ENCODE measurements around the gene IFNK.

The IFNK gene

DNA sequence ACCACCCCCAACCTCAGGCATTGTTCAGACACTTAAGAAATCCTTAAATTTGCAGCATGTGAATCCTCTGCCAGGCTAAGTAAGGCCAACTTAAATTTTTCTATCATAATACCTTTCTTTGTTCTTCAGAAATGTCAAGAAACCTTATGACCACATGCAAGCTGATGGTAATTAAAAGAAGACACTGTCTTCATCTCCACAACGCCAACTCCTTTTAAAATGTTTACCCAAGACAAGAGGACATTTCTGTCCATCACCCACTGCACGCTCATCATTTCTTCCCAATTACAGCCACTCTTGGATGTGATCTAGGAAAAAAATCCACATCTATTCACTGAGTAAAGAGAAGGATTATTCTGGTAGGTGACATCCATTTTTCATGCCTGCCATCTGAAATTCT is 6.1 kb upstream of the IFNK start:
- Histone ChIP-seq H2BK5ac (ENCODE audit: low read length) (no peak overlapping the region), H2AFZ (ENCODE audit: low read length) (no peak overlapping the region), H2BK12ac (ENCODE audit: low read length) (no peak overlapping the region), H3K9me3 (replicated peaks in 1 of 2; ENCODE audit: control insufficient read depth in 2 of 2, insufficient read depth in 1 of 2, low read depth in 1 of 2, low read length in 2 of 2) (peaks cover 0 to 5% of the 10 kb centered on the region in 2 donors), H3K27me3 (ENCODE audit: control insufficient read depth in 3 of 3, insufficient read depth in 3 of 3, low read depth in 1 of 3, low read length in 3 of 3) (no peaks in the 10 kb centered on the region), H2BK120ac (ENCODE audit: low read depth, low read length) (no peak overlapping the region), H3K4ac (ENCODE audit: low read length) (no peak overlapping the region), H3K14ac (ENCODE audit: low read length) (no peak overlapping the region), H3K27ac (replicated peaks; ENCODE audit: low read length) (no peak overlapping the region), H3K9ac (ENCODE audit: low read depth, low read length, poor library complexity) (no peak overlapping the region), H2BK15ac (ENCODE audit: low read length) (no peak overlapping the region), H3K4me1 (ENCODE audit: control insufficient read depth in 2 of 2, insufficient read depth in 1 of 2, low read depth in 1 of 2, low read length in 2 of 2) (no peaks in the 10 kb centered on the region), H3K79me1 (ENCODE audit: low read depth, low read length) (no peaks in the 10 kb centered on the region), H3K18ac (ENCODE audit: low read length) (no peak overlapping the region), H4K91ac (ENCODE audit: low read depth, low read length, poor library complexity) (no peak overlapping the region), H3K4me2 (ENCODE audit: insufficient read depth, low read length, poor library complexity, severe bottlenecking) (no peak overlapping the region), H3K23ac (ENCODE audit: low read depth, low read length, poor library complexity) (no peak overlapping the region), H3K36me3 (replicated peaks in 1 of 2; ENCODE audit: control insufficient read depth in 2 of 2, insufficient read depth in 2 of 2, low read length in 2 of 2) (peaks cover 2 to 18% of the 10 kb centered on the region in 2 donors), H3K4me3 (ENCODE audit: low read length in 2 of 2) (no peak overlapping the region), H4K8ac (ENCODE audit: low read depth, low read length) (no peak overlapping the region), H2AK5ac (ENCODE audit: low read depth, low read length) (no peak overlapping the region)
- DNase-seq (ENCODE audit: low spot score), result no peak
- no CpG with 5 or more reads among the region's 2 CpGs for WGBS, 2 donors (ENCODE audit: extremely low coverage in 2 of 2, insufficient read length in 2 of 2, insufficient replicate concordance in 1 of 2)

GRCh38 chr9:27518809-27519208 is 5.3 kb upstream of the IFNK start:
- H2BK5ac ChIP-seq (ENCODE audit: low read length), result no peak overlapping the region
- no peak overlapping the region for H4K8ac ChIP-seq (ENCODE audit: low read depth, low read length)
- no peak overlapping the region for H4K91ac ChIP-seq (ENCODE audit: low read depth, low read length, poor library complexity)
- DNase-seq (ENCODE audit: low spot score), result no peak
- H2AFZ ChIP-seq (ENCODE audit: low read length), result no peak overlapping the region
- H3K14ac ChIP-seq (ENCODE audit: low read length), result no peak overlapping the region
- peaks cover 2 to 22% of the 10 kb centered on the region in 2 donors for H3K36me3 ChIP-seq (replicated peaks in 1 of 2; ENCODE audit: control insufficient read depth in 2 of 2, insufficient read depth in 2 of 2, low read length in 2 of 2)
- H2AK5ac ChIP-seq (ENCODE audit: low read depth, low read length), result no peak overlapping the region
- H3K18ac ChIP-seq (ENCODE audit: low read length), result no peak overlapping the region
- H3K9me3 ChIP-seq (replicated peaks in 1 of 2; ENCODE audit: control insufficient read depth in 2 of 2, insufficient read depth in 1 of 2, low read depth in 1 of 2, low read length in 2 of 2), result peaks cover 0 to 5% of the 10 kb centered on the region in 2 donors
- H3K4me1 ChIP-seq (ENCODE audit: control insufficient read depth in 2 of 2, insufficient read depth in 1 of 2, low read depth in 1 of 2, low read length in 2 of 2), result no peaks in the 10 kb centered on the region
- H3K27ac ChIP-seq (replicated peaks; ENCODE audit: low read length), result no peak overlapping the region
- H3K27me3 ChIP-seq (ENCODE audit: control insufficient read depth in 3 of 3, insufficient read depth in 3 of 3, low read depth in 1 of 3, low read length in 3 of 3), result no peaks in the 10 kb centered on the region
- no peak overlapping the region for H3K4me2 ChIP-seq (ENCODE audit: insufficient read depth, low read length, poor library complexity, severe bottlenecking)
- H2BK15ac ChIP-seq (ENCODE audit: low read length), result no peak overlapping the region
- WGBS, 2 donors (ENCODE audit: extremely low coverage in 2 of 2, insufficient read length in 2 of 2, insufficient replicate concordance in 1 of 2), result no CpG with 5 or more reads among the region's 4 CpGs
- H3K4ac ChIP-seq (ENCODE audit: low read length), result no peak overlapping the region
- H3K79me1 ChIP-seq (ENCODE audit: low read depth, low read length), result no peaks in the 10 kb centered on the region
- H3K9ac ChIP-seq (ENCODE audit: low read depth, low read length, poor library complexity), result no peak overlapping the region
- H3K23ac ChIP-seq (ENCODE audit: low read depth, low read length, poor library complexity), result no peak overlapping the region
- no peak overlapping the region for H2BK120ac ChIP-seq (ENCODE audit: low read depth, low read length)
- H2BK12ac ChIP-seq (ENCODE audit: low read length), result no peak overlapping the region
- H3K4me3 ChIP-seq (ENCODE audit: low read length in 2 of 2), result no peak overlapping the region

- Histone ChIP-seq H2BK12ac (ENCODE audit: low read length) (no peak overlapping the region), H3K18ac (ENCODE audit: low read length) (no peak overlapping the region), H3K4me3 (ENCODE audit: low read length in 2 of 2) (no peak overlapping the region), H3K27ac (replicated peaks; ENCODE audit: low read length) (no peak overlapping the region), H2BK5ac (ENCODE audit: low read length) (no peak overlapping the region), H3K9me3 (replicated peaks in 1 of 2; ENCODE audit: control insufficient read depth in 2 of 2, insufficient read depth in 1 of 2, low read depth in 1 of 2, low read length in 2 of 2) (peaks cover 0 to 5% of the 10 kb centered on the region in 2 donors), H2AFZ (ENCODE audit: low read length) (no peak overlapping the region), H3K4me1 (ENCODE audit: control insufficient read depth in 2 of 2, insufficient read depth in 1 of 2, low read depth in 1 of 2, low read length in 2 of 2) (no peaks in the 10 kb centered on the region), H4K91ac (ENCODE audit: low read depth, low read length, poor library complexity) (no peak overlapping the region), H3K14ac (ENCODE audit: low read length) (no peak overlapping the region), H3K4ac (ENCODE audit: low read length) (no peak overlapping the region), H3K79me1 (ENCODE audit: low read depth, low read length) (no peaks in the 10 kb centered on the region), H3K36me3 (replicated peaks in 1 of 2; ENCODE audit: control insufficient read depth in 2 of 2, insufficient read depth in 2 of 2, low read length in 2 of 2) (peaks cover 2 to 29% of the 10 kb centered on the region in 2 donors), H2BK15ac (ENCODE audit: low read length) (no peak overlapping the region), H3K27me3 (ENCODE audit: control insufficient read depth in 3 of 3, insufficient read depth in 3 of 3, low read depth in 1 of 3, low read length in 3 of 3) (no peaks in the 10 kb centered on the region), H4K8ac (ENCODE audit: low read depth, low read length) (no peak overlapping the region), H3K4me2 (ENCODE audit: insufficient read depth, low read length, poor library complexity, severe bottlenecking) (no peak overlapping the region), H2AK5ac (ENCODE audit: low read depth, low read length) (no peak overlapping the region), H3K9ac (ENCODE audit: low read depth, low read length, poor library complexity) (no peak overlapping the region), H3K23ac (ENCODE audit: low read depth, low read length, poor library complexity) (no peak overlapping the region), H2BK120ac (ENCODE audit: low read depth, low read length) (no peak overlapping the region)
- no CpG with 5 or more reads among the region's 10 CpGs for WGBS, 2 donors (ENCODE audit: extremely low coverage in 2 of 2, insufficient read length in 2 of 2, insufficient replicate concordance in 1 of 2)
- DNase-seq (ENCODE audit: low spot score), result no peak
These were observed 4.3 kb upstream of the IFNK start for GRCh38 chr9:27519466-27520465.

- WGBS, 2 donors (ENCODE audit: extremely low coverage in 2 of 2, insufficient read length in 2 of 2, insufficient replicate concordance in 1 of 2), result no CpG with 5 or more reads among the region's 4 CpGs
- Histone ChIP-seq H3K4me2 (ENCODE audit: insufficient read depth, low read length, poor library complexity, severe bottlenecking) (no peak overlapping the region), H3K18ac (ENCODE audit: low read length) (no peak overlapping the region), H3K27ac (replicated peaks; ENCODE audit: low read length) (no peak overlapping the region), H2AK5ac (ENCODE audit: low read depth, low read length) (no peak overlapping the region), H3K4ac (ENCODE audit: low read length) (no peak overlapping the region), H2BK15ac (ENCODE audit: low read length) (no peak overlapping the region), H2BK12ac (ENCODE audit: low read length) (no peak overlapping the region), H2BK5ac (ENCODE audit: low read length) (no peak overlapping the region), H4K8ac (ENCODE audit: low read depth, low read length) (no peak overlapping the region), H3K27me3 (ENCODE audit: control insufficient read depth in 3 of 3, insufficient read depth in 3 of 3, low read depth in 1 of 3, low read length in 3 of 3) (no peaks in the 10 kb centered on the region), H2BK120ac (ENCODE audit: low read depth, low read length) (no peak overlapping the region), H2AFZ (ENCODE audit: low read length) (no peak overlapping the region), H3K79me1 (ENCODE audit: low read depth, low read length) (no peaks in the 10 kb centered on the region), H4K91ac (ENCODE audit: low read depth, low read length, poor library complexity) (no peak overlapping the region), H3K14ac (ENCODE audit: low read length) (no peak overlapping the region), H3K9ac (ENCODE audit: low read depth, low read length, poor library complexity) (no peak overlapping the region), H3K4me3 (ENCODE audit: low read length in 2 of 2) (no peak overlapping the region), H3K4me1 (ENCODE audit: control insufficient read depth in 2 of 2, insufficient read depth in 1 of 2, low read depth in 1 of 2, low read length in 2 of 2) (no peaks in the 10 kb centered on the region), H3K36me3 (replicated peaks in 1 of 2; ENCODE audit: control insufficient read depth in 2 of 2, insufficient read depth in 2 of 2, low read length in 2 of 2) (peaks cover 0 to 37% of the 10 kb centered on the region in 2 donors), H3K23ac (ENCODE audit: low read depth, low read length, poor library complexity) (no peak overlapping the region), H3K9me3 (replicated peaks in 1 of 2; ENCODE audit: control insufficient read depth in 2 of 2, insufficient read depth in 1 of 2, low read depth in 1 of 2, low read length in 2 of 2) (peaks cover 0 to 5% of the 10 kb centered on the region in 2 donors)
- no peak for DNase-seq (ENCODE audit: low spot score)
These were observed 3.1 kb upstream of the IFNK start for GRCh38 chr9:27520986-27521385.

Data from neuronal stem cell (in vitro differentiated cells).